Lung (tissue), 12 donors: ENCODE results near the gene YAP1. TPM values are rescaled to one million over a fixed set of nuclear protein-coding genes. Genes with fewer than 3 reads are reported as not detected.

ENCODE experiments used
- ATAC-seq: fragments of 200-7000 bp; cut with Tn5 transposase; one replicate; pipeline ENCODE4 v1.9.1; 2020; ENCODE audit warnings: moderate number of reproducible peaks; ENCODE audit not compliant: insufficient read depth, low FRiP score
- DNase-seq, 3 donors: peaks; one replicate each; pipeline ENCODE4 v3.0.0-alpha.2; 2013 to 2017
- H3K27ac ChIP-seq, 2 donors: one replicate each; pipeline ENCODE4 v1.5.1; 2013; ENCODE audit warnings: mild to moderate bottlenecking in 2 of 2, moderate library complexity in 2 of 2, control low read depth in 1 of 2, inconsistent platforms in 1 of 2, low read depth in 1 of 2, low read length in 1 of 2
- H3K27me3 ChIP-seq, 3 donors: one replicate each; pipeline ENCODE4 v1.5.1; 2013; ENCODE audit warnings: low read length in 2 of 3; ENCODE audit not compliant: control insufficient read depth in 3 of 3, insufficient read depth in 3 of 3
- H3K36me3 ChIP-seq, 4 donors: one replicate each; pipeline ENCODE4 v1.5.1; 2013; ENCODE audit warnings: low read length in 4 of 4, mild to moderate bottlenecking in 1 of 4, moderate library complexity in 1 of 4; ENCODE audit not compliant: control insufficient read depth in 4 of 4, insufficient read depth in 4 of 4
- H3K4me1 ChIP-seq, 5 donors: one replicate each; pipeline ENCODE4 v1.5.1; 2013; ENCODE audit warnings: low read length in 5 of 5, mild to moderate bottlenecking in 2 of 5, moderate library complexity in 1 of 5; ENCODE audit not compliant: control insufficient read depth in 5 of 5, insufficient read depth in 5 of 5
- H3K4me3 ChIP-seq: one replicate; pipeline ENCODE4 v1.5.1; 2013; ENCODE audit warnings: mild to moderate bottlenecking, control low read depth, moderate library complexity
- H3K9ac ChIP-seq, 2 donors: one replicate each; pipeline ENCODE4 v1.5.1; 2013; ENCODE audit warnings: low read length in 2 of 2, control low read depth in 1 of 2; ENCODE audit not compliant: insufficient read depth in 1 of 2
- H3K9me3 ChIP-seq, 4 donors: one replicate each; pipeline ENCODE4 v1.5.1; 2013; ENCODE audit warnings: low read length in 3 of 4, mild to moderate bottlenecking in 1 of 4, moderate library complexity in 1 of 4; ENCODE audit not compliant: control insufficient read depth in 4 of 4, insufficient read depth in 3 of 4
- WGBS, 2 donors: extraction: QIAGEN DNeasy Blood & Tissue Kit; methylation state at CpG; one replicate each; pipeline ENCODE4 v1.1.7; 2013; 5-methylcytosine and 5-hydroxymethylcytosine counted together
- polyA plus RNA-seq, 2 donors: library from polyadenylated mRNA; stranded (reverse); fragments of 200-250 nt; gene quantifications; one replicate each; pipeline ENCODE4 v1.2.1, GENCODE V29; 2013
- total RNA-seq, 2 donors: library from RNA; depleted of rRNA in 1 of 2; stranded (reverse); fragments of >200 nt in 1 of 2; gene quantifications; one replicate each; pipeline ENCODE4 v1.2.1, GENCODE V29; 2014 to 2021
- TF ChIP-seq, protein P1 (sequence below): IDR thresholded peaks from 2 replicates; pipeline ENCODE4 v1.5.1; 2012; ENCODE audit warnings: mild to moderate bottlenecking; ENCODE audit errors: control extremely low read depth, extremely low read depth
- donor health status: control.
- donor health status: control.
- donor health status: Bipolar disorder and iron deficiency.
- donor health status: healthy.
- donor health status: DM: yes; HTN: yes; CAD: no.

Gene YAP1
- total and polyA plus RNA-seq, 4 donors, result 29.5 to 257 (median 80.4) TPM

DNA sequence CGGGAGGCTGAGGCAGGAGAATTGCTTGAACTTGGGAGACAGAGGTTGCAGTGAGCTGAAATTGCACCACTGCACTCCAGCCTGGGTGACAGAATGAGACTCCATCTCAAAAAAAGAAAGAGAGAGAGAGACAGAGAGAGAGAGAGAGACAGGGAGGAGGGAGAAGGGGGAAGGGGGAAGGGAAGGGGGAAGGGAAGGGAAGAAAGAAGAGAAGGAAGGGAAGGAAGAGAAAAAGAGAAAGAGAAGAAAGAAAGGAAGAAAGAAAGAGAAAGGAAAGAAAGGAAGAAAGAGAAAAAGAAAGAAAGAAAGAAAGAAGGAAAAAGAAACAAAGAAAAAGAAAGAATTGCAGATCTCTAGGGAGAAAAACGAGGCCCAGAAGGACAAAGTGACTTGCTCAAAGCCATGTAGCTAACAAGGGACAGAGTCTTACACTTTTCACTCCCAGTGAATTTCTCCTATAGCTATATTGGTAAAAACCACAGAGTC lies 133.2 kb downstream of the YAP1 start:
- DNase-seq (no peak), ATAC-seq (no peak)
- Histone ChIP-seq H3K4me1 (peaks cover 0 to 5% (median 0%) of the 10 kb centered on the region in 5 donors), H3K9me3 (no peaks in the 10 kb centered on the region), H3K27me3 (no peaks in the 10 kb centered on the region), H3K9ac (no peak overlapping the region), H3K36me3 (no peaks in the 10 kb centered on the region), H3K27ac (no peak overlapping the region), H3K4me3 (no peak overlapping the region)
- TF ChIP-seq, protein P1, sequence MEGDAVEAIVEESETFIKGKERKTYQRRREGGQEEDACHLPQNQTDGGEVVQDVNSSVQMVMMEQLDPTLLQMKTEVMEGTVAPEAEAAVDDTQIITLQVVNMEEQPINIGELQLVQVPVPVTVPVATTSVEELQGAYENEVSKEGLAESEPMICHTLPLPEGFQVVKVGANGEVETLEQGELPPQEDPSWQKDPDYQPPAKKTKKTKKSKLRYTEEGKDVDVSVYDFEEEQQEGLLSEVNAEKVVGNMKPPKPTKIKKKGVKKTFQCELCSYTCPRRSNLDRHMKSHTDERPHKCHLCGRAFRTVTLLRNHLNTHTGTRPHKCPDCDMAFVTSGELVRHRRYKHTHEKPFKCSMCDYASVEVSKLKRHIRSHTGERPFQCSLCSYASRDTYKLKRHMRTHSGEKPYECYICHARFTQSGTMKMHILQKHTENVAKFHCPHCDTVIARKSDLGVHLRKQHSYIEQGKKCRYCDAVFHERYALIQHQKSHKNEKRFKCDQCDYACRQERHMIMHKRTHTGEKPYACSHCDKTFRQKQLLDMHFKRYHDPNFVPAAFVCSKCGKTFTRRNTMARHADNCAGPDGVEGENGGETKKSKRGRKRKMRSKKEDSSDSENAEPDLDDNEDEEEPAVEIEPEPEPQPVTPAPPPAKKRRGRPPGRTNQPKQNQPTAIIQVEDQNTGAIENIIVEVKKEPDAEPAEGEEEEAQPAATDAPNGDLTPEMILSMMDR, result no peak
- 81 to 85% methylated on average over 2 of the region's 2 CpGs for WGBS, 2 donors

- Histone ChIP-seq H3K9me3 (no peaks in the 10 kb centered on the region), H3K27ac (no peak overlapping the region), H3K27me3 (no peaks in the 10 kb centered on the region), H3K4me1 (peaks cover 0 to 5% (median 0%) of the 10 kb centered on the region in 5 donors), H3K36me3 (no peaks in the 10 kb centered on the region), H3K9ac (no peak overlapping the region), H3K4me3 (no peak overlapping the region)
- WGBS, 2 donors, result 72 to 76% methylated on average over 5 of the region's 5 CpGs
- ATAC-seq (no peak), DNase-seq (no peak)
- TF ChIP-seq, protein P1, result no peak
Measured at GRCh38 chr11:102244681-102245409, 134.6 kb downstream of the YAP1 start.

DNA sequence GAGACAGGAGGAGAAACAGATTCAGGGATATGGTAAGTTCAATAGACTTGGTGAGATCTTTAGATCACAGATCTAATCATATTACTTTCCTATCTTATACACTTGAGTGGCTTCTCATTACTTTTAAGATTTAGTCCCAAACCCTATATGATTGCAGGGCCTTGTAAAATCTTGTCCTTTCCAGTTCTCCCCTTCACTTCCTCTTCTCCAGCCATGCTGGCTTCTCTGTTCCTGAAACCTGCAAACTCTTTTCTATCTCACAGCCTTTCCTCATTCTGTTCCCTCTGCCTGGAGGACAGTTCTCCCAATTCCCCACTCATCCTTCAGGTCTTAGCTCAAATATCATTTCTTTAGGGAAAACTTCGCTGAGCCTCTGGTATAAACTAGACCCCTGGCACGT lies 141.2 kb downstream of the YAP1 start:
- H3K9me3 ChIP-seq, result no peaks in the 10 kb centered on the region
- H3K9ac ChIP-seq, result no peak overlapping the region
- no peak overlapping the region for H3K4me3 ChIP-seq
- no peak for ATAC-seq
- 95 to 96% methylated on average over 2 of the region's 2 CpGs for WGBS, 2 donors
- H3K36me3 ChIP-seq, result no peaks in the 10 kb centered on the region
- no peak for DNase-seq
- H3K27me3 ChIP-seq, result no peaks in the 10 kb centered on the region
- H3K4me1 ChIP-seq, result peaks cover 0 to 18% (median 2%) of the 10 kb centered on the region in 5 donors
- no peak overlapping the region for H3K27ac ChIP-seq
- TF ChIP-seq, protein P1, result no peak
